ENCODE measurements around the gene SH3GL3.

The SH3GL3 gene

DNA sequence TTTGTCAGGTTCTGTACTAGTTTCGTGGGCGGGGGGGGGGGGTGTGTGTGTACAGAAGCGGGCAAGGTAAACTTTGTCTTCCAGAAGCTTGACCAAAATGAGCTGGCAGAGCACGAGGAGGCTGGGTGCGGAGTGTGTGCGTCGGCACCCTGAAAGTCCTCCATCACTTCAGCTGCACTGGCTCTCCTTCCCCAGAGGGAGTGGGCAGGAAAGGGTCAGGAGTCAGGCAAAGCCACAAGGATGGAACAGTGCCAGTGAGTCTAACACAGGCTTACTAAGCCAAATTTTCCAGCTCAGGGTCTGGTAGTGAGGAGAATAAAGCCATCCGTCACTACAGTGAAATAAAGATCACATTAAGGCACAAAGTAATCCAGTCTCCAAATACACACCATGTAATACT, 11.9 kb upstream of the SH3GL3 start:
- no peak for TF ChIP-seq FOXM1 (IDR thresholded peaks at IDR 0.05; ENCODE audit: borderline replicate concordance, low read depth)
- no peak for TF ChIP-seq TAF1 (IDR thresholded peaks at IDR 0.05; ENCODE audit: low read depth)
- no peak for TF ChIP-seq TCF12 (IDR thresholded peaks at IDR 0.05; ENCODE audit: low read depth)
- no peak for TF ChIP-seq CREB1 (IDR thresholded peaks at IDR 0.05; ENCODE audit: low read depth)
- TF ChIP-seq, protein P1, sequence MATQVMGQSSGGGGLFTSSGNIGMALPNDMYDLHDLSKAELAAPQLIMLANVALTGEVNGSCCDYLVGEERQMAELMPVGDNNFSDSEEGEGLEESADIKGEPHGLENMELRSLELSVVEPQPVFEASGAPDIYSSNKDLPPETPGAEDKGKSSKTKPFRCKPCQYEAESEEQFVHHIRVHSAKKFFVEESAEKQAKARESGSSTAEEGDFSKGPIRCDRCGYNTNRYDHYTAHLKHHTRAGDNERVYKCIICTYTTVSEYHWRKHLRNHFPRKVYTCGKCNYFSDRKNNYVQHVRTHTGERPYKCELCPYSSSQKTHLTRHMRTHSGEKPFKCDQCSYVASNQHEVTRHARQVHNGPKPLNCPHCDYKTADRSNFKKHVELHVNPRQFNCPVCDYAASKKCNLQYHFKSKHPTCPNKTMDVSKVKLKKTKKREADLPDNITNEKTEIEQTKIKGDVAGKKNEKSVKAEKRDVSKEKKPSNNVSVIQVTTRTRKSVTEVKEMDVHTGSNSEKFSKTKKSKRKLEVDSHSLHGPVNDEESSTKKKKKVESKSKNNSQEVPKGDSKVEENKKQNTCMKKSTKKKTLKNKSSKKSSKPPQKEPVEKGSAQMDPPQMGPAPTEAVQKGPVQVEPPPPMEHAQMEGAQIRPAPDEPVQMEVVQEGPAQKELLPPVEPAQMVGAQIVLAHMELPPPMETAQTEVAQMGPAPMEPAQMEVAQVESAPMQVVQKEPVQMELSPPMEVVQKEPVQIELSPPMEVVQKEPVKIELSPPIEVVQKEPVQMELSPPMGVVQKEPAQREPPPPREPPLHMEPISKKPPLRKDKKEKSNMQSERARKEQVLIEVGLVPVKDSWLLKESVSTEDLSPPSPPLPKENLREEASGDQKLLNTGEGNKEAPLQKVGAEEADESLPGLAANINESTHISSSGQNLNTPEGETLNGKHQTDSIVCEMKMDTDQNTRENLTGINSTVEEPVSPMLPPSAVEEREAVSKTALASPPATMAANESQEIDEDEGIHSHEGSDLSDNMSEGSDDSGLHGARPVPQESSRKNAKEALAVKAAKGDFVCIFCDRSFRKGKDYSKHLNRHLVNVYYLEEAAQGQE (IDR thresholded peaks at IDR 0.05; ENCODE audit: low read depth): no peak
- TF ChIP-seq RAD21 (IDR thresholded peaks at IDR 0.05; ENCODE audit: low read depth): no peak
- no peak for TF ChIP-seq EGR1 (IDR thresholded peaks at IDR 0.05)
- TF ChIP-seq ZBTB7A (IDR thresholded peaks at IDR 0.05; ENCODE audit: low read depth): no peak
- TF ChIP-seq EP300 (IDR thresholded peaks at IDR 0.05; ENCODE audit: borderline replicate concordance): no peak
- TF ChIP-seq, protein P2, sequence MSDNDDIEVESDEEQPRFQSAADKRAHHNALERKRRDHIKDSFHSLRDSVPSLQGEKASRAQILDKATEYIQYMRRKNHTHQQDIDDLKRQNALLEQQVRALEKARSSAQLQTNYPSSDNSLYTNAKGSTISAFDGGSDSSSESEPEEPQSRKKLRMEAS (IDR thresholded peaks at IDR 0.05): no peak
- no peak for TF ChIP-seq TEAD4 (IDR thresholded peaks at IDR 0.05)
- TF ChIP-seq YY1 (IDR thresholded peaks at IDR 0.05; ENCODE audit: low read depth): no peak
- no peak for TF ChIP-seq NFIC (IDR thresholded peaks at IDR 0.05)
- TF ChIP-seq, protein P3, sequence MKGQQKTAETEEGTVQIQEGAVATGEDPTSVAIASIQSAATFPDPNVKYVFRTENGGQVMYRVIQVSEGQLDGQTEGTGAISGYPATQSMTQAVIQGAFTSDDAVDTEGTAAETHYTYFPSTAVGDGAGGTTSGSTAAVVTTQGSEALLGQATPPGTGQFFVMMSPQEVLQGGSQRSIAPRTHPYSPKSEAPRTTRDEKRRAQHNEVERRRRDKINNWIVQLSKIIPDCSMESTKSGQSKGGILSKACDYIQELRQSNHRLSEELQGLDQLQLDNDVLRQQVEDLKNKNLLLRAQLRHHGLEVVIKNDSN (IDR thresholded peaks at IDR 0.05): no peak

DNA sequence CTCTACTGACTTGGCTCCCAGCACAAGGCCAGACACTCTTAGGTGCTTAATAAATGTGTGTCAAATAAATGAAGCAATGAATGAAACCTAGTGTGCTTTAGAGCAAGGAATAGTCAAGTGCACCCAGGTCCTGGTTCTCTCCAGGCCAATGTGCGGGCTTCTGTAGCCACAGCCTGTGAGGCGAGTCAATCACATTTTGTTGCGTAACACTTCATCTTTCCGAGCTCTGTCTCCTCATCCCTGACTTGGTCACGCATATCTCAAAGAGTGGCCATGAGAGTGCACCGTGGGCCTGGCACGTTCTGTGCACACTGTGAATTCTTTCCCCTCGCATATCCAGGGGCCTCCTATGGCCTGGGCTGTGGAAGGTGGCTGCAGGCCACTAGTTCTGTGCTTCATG, 11.4 kb upstream of the SH3GL3 start:
- no peak for TF ChIP-seq ZBTB7A (IDR thresholded peaks at IDR 0.05; ENCODE audit: low read depth)
- TF ChIP-seq, protein P3 (IDR thresholded peaks at IDR 0.05): no peak
- peak; percentile 41; the same call in 1 of the 2 replicates for TF ChIP-seq CEBPB (IDR thresholded peaks at IDR 0.05)

DNA sequence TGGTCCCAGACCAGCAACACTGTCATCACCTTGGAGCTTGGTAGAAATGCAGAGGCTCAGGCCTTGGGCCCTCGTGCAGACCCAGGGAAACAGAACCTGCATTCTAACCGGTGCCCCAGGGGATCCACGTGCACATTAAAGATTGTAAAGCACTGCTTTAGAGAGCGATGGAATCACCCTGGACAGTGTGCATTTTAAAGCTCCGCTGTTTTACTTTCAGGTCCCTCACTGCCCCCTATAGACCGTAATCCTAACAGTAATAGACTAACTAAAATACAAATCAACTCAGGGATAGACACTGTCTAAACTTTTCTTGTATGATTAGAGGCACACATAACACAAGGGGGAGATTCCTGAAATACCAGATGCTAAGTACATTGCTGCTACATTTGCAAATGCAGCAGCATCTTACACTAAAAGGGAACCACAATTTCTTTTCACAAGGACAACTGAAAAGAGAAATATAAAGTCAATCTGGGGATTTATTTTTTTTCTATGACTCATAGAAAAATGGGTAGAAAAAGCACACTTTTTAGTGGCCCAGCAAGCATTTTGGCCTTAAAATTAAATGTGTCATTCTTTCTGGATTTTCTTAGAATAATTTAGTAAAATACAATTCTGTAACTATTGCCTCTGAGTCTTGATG, 10.5 kb upstream of the SH3GL3 start:
- TF ChIP-seq ZBTB7A (IDR thresholded peaks at IDR 0.05; ENCODE audit: low read depth) (no peak), RAD21 (IDR thresholded peaks at IDR 0.05; ENCODE audit: low read depth) (peak; percentile 74), EGR1 (IDR thresholded peaks at IDR 0.05) (no peak), TEAD4 (IDR thresholded peaks at IDR 0.05) (no peak)
- TF ChIP-seq, protein P2 (IDR thresholded peaks at IDR 0.05): no peak
- TF ChIP-seq, protein P3 (IDR thresholded peaks at IDR 0.05): no peak

DNA sequence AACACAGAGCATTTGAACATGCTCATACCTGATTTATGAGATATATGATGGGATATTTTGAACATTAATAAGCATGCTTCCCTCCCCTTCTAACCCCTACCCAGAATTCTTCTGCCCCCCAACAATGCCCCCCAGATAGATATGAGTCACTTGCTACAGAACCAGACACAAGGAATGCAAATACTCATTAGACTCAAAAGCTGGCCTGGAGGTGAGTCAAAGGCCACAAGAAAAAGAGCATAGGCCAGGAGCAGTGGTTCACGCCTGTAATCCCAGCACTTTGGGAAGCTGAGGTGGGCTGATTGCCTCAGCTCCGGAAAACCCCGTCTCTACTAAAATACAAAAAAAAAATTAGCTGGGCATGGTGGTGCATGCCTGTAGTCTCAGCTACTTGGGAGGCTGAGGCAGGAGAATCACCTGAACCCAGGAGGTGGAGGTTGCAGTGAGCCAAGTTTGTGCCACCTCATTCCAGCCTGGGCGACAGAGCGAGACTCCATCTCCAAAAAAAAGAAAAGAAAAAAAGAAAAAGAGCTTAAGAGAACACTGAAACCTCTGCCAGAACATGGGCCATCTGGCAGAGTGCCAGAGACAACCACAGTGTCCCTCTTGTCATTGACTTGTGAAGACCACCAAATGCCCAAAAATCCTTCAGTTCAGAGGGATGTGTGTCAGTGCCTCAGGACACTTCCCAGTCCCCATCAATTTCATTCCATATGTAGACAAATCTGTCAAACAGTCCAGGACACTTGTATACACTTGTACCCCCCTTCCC, 3.9 kb upstream of the SH3GL3 start:
- TF ChIP-seq RAD21 (IDR thresholded peaks at IDR 0.05; ENCODE audit: low read depth) (no peak), EP300 (IDR thresholded peaks at IDR 0.05; ENCODE audit: borderline replicate concordance) (no peak), TAF1 (IDR thresholded peaks at IDR 0.05; ENCODE audit: low read depth) (no peak), FOXM1 (IDR thresholded peaks at IDR 0.05; ENCODE audit: borderline replicate concordance, low read depth) (no peak), EGR1 (IDR thresholded peaks at IDR 0.05) (no peak), TCF12 (IDR thresholded peaks at IDR 0.05; ENCODE audit: low read depth) (no peak), YY1 (IDR thresholded peaks at IDR 0.05; ENCODE audit: low read depth) (no peak), ZBTB7A (IDR thresholded peaks at IDR 0.05; ENCODE audit: low read depth) (no peak), CREB1 (IDR thresholded peaks at IDR 0.05; ENCODE audit: low read depth) (no peak), NFIC (IDR thresholded peaks at IDR 0.05) (no peak), TEAD4 (IDR thresholded peaks at IDR 0.05) (no peak), CEBPB (IDR thresholded peaks at IDR 0.05) (no peak)
- TF ChIP-seq, protein P1 (IDR thresholded peaks at IDR 0.05; ENCODE audit: low read depth): no peak
- TF ChIP-seq, protein P3 (IDR thresholded peaks at IDR 0.05): no peak
- TF ChIP-seq, protein P2 (IDR thresholded peaks at IDR 0.05): no peak

All from Ishikawa (cell line).